COLO668 (cell line): Measurements from ENCODE around the gene MGME1.
A peak's percentile ranks its signal among the peaks of the same experiment; 100 is the strongest.
"Not testable (repeated sequence)": the region's sequence is repeated elsewhere in the genome, so short reads cannot be mapped to it uniquely, and the experiment has no call there.

Experiments used
- DNase-seq: peaks from one replicate; lab custom pipeline; 2025; ENCODE audit not compliant: unreplicated experiment; lab: John Stamatoyannopoulos, UW

MGME1 gene

GRCh38 chr20:17959257-17959627 lies 9.6 kb upstream of the MGME1 start:
- DNase-seq = no peak

GRCh38 chr20:17960400-17960885 lies 8.4 kb upstream of the MGME1 start:
- not testable (repeated sequence) for DNase-seq

DNA sequence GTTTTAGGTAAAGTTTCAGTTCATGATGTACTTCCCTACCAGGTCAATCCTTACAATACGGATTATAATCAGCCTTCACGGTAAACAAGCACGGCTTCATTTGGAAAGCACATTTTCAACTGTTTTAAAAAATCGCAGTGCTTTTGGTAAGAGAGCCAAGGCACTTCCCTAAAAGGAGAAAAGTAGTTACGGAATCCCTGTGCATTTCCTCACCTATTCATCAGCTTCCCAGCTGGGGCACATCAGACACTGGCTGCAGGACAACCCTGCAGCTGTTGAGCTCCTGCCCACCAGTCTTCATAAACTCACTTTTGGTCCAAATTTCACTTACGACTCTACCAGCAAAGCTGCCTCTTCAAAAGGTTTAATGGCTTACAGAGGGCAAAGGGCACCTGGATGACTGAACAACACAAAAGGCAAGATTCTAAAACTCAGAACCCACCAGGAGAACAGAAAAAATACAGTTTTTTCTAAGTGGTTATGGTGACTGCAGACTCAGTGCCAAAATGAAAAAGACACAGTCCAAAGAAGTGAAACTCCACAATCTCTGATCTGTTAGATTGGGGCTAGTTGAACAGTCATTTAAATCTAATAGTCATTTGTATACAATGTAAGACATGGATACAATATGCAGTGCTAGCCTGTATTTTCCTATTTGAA lies 7.8 kb upstream of the MGME1 start:
- no peak for DNase-seq

- DNase-seq = no peak
Measured at GRCh38 chr20:17961587-17961940, 7.3 kb upstream of the MGME1 start.

DNA sequence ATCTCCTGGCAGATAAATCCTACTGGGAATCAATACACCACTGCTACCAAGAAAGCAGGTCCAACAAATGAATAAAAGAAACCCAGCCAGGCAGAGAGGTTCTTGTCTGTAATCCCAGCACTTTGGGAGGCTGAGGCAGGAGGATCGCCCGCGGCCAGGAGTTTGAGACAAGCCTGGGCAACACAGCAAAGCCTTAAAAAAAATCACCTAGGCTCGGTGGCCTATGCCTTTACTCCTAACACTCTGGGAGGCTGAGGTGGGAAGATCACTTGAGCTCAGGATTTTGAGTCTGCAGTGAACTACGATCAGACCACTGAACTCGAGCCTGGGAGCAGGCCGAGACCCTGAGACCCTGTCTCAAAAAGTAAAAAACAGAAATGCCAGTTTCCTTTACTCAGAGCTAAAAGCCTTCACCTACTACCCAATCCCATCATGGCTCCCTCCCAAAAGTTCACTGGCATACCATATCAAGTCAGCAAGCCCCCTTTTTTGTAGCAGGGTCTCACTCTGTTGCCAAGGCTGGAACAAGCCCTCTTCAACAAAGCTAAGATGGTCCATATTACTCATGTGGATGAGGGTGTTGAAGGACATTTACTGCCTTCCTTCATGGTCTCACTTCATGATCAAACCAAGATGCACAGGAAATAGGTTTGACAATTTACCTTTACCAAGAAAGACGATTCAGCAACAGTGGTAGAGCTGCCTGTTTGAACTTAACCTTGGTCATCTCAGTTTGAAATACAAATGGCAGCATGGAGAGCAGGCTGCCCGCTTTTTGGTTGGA lies 5.5 kb upstream of the MGME1 start:
- DNase-seq = no peak

DNA sequence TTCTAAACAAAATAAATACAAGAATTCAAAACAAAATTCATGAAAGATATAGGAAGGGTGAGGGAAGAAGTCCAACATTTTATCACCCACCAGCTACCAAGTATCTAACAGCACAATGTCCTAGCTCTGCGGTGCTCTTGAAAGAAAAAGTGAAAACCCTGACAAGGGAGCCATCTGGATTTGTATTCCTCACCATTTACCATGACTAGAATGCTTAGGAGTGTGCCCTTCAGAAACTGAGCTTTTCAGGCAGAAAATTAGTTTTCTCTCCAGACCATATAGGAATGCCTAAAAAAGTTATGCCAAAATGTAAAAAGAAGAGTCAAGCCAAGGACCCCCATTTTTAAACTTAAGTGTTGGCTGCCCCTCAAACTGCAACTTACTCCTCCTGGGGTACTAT lies 4.7 kb upstream of the MGME1 start:
- DNase-seq = no peak

DNA sequence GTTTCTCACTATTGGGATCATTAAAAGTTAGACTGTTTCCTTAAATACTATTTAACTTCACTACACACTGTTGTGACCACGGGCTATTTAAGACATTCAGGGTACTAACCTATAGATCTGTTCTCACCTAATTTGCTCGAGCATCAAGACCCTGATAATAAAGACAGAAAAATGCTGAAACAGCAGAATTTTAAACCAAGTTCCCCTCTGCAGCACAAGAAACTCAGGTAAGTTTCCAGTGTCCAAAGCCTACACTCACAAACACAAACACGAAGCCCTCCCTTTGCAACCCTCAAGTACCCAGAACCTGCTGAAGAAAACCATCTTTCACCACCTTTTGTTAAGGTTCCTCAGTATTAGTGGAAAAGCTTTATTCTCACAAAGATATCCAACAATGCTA lies 4.2 kb upstream of the MGME1 start:
- DNase-seq = no peak

GRCh38 chr20:17965042-17965697 lies 3.6 kb upstream of the MGME1 start:
- no peak for DNase-seq

- no peak for DNase-seq
Measured at GRCh38 chr20:17966432-17967310, 2.1 kb upstream of the MGME1 start.

- no peak for DNase-seq
Measured at GRCh38 chr20:17967521-17968365, 1.1 kb upstream of the MGME1 start.

DNA sequence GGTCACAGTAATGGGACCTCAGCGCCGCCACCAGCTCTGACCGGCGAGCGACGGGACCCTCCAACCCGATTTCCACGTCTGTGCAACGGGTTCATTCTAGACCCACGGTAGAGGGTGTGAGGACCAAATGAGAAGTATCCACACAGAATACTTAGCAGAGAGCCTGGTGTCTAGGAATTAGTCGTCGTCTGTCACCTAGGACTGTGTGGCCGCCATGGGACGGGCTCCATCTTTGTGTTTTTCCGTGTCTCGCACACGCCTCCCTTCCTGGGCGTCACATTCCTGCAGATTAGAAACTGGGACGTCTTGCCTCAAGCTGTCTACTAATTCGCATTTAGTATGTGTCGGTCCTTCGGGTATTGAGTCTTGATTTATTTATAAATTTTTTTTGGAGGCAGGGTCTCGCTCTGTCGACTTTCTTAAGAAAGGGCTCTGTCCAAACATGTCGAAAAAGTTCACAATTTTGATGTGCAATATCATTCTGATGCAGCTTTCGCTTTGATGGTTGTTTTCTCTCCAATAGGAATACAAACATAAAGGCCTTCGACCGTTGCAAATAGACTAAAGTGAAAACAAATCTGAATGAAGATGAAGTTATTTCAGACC lies 563 bp downstream of the MGME1 start:
- peak; percentile 65 for DNase-seq

GRCh38 chr20:17969884-17970409 lies 1.1 kb downstream of the MGME1 start:
- peak; percentile 18 for DNase-seq

- no peak for DNase-seq
Measured at GRCh38 chr20:17971300-17972013, 2.6 kb downstream of the MGME1 start.

- DNase-seq = no peak
Measured at GRCh38 chr20:17972121-17972520, 3.3 kb downstream of the MGME1 start.

- no peak for DNase-seq
Measured at GRCh38 chr20:17976305-17976704, 7.5 kb downstream of the MGME1 start.

GRCh38 chr20:17985388-17986018 lies 16.7 kb downstream of the MGME1 start:
- no peak for DNase-seq

DNA sequence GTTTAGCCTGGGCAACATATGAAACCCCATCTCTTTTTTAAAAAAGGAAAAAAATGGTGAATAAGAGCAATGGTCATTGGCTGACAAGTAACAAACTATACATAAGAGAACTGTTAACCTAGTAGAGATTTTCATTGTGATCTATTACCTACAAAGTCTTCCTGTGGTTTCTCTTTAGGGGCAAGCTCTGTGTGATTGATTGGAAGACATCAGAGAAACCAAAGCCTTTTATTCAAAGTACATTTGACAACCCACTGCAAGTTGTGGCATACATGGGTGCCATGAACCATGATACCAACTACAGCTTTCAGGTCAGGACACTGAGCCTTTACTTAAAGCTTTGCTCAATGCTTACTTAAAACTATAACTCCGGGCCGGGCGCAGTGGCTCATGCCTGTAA lies 19.2 kb downstream of the MGME1 start:
- DNase-seq = no peak

GRCh38 chr20:17990278-17990972 lies 21.6 kb downstream of the MGME1 start:
- DNase-seq = no peak
